ENCODE measurements around the gene PLXNA2.

DNA sequence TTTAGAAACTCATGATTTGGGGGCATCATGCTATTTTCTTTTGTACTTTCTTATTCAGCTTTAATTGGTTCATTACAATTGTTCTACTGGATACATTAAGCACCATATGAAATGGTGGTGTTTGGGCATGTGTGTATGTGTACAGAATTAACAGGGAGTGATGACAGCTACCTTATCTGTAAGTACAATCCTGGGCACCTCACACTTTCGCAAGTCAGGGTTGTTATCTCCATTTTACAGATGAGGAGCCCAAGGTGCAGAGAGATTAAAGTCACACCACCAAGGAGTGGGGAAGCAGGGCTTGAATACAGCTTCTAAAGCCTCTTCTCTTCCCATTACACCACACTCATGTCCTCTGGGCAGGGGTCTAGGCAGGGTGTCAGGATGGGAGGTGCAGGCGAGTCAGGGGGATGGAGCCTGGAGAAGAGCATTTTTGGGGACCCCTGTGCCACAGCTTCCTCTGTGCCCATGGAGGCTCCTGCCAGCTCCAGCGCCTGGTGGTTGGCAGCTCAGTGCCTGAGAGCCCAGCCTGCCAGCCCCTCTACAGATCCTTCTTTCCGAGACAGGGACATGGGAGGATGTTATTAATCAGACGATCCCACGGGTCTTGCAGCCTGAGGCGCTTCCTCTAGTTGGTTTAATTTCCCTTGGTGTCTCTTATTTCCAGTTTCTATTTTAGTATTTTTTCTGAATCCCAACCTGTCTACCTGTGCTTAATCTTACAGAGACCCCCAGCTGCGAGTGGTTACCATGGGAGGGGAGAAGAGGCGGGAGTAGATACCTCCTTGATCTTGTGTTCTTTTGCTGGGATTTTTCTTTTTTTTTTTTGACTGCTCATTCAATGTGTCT lies 207.0 kb downstream of the PLXNA2 start:
- TF ChIP-seq, protein P1, sequence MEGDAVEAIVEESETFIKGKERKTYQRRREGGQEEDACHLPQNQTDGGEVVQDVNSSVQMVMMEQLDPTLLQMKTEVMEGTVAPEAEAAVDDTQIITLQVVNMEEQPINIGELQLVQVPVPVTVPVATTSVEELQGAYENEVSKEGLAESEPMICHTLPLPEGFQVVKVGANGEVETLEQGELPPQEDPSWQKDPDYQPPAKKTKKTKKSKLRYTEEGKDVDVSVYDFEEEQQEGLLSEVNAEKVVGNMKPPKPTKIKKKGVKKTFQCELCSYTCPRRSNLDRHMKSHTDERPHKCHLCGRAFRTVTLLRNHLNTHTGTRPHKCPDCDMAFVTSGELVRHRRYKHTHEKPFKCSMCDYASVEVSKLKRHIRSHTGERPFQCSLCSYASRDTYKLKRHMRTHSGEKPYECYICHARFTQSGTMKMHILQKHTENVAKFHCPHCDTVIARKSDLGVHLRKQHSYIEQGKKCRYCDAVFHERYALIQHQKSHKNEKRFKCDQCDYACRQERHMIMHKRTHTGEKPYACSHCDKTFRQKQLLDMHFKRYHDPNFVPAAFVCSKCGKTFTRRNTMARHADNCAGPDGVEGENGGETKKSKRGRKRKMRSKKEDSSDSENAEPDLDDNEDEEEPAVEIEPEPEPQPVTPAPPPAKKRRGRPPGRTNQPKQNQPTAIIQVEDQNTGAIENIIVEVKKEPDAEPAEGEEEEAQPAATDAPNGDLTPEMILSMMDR (IDR thresholded peaks at IDR 0.05) = no peak
- TF ChIP-seq EZH2 (IDR thresholded peaks at IDR 0.05; ENCODE audit: borderline replicate concordance, insufficient read depth, low read depth, low read length, poor library complexity, severe bottlenecking) = no peak
